ENCODE data around the gene PLEKHD1. TPM values are rescaled to one million over a fixed set of nuclear protein-coding genes. Genes with fewer than 3 reads are reported as not detected.

The PLEKHD1 gene
- total RNA-seq, 2 experiments from 2014 or later, result 0.09 to 0.19 TPM

GRCh38 chr14:69572841-69573135 lies 88.3 kb downstream of the PLEKHD1 start:
- Histone ChIP-seq H3K79me2 (ENCODE audit: insufficient read depth, low read depth, low read length) (no peaks in the 10 kb centered on the region), H3K36me3 (ENCODE audit: insufficient read depth, low read length) (no peaks in the 10 kb centered on the region), H2AFZ (ENCODE audit: low read length) (no peak overlapping the region), H3K4me2 (ENCODE audit: low read length) (no peak overlapping the region), H3K9me2 (ENCODE audit: insufficient read depth, low read length) (no peaks in the 10 kb centered on the region), H4K20me1 (ENCODE audit: insufficient read depth, low read length) (no peaks in the 10 kb centered on the region), H3K9me3 (ENCODE audit: low read length) (no peaks in the 10 kb centered on the region), H3K4me1 (ENCODE audit: insufficient read depth, low read length, poor library complexity, severe bottlenecking) (no peaks in the 10 kb centered on the region), H3K27ac (ENCODE audit: low read depth, low read length, poor library complexity, severe bottlenecking) (no peak overlapping the region), H3K4me3 (ENCODE audit: low read depth, low read length, poor library complexity, severe bottlenecking) (no peak overlapping the region)
- POLR2A ChIA-PET, result no interaction called here
- CTCF ChIA-PET (ENCODE audit: unreplicated experiment), result no interaction called here
- DNase-seq (ENCODE audit: low spot score), result no peak
- TF ChIP-seq EZH2phosphoT487 (IDR thresholded peaks at IDR 0.05; ENCODE audit: borderline replicate concordance, low read depth, low read length) (no peak), CTCF (conservative IDR thresholded peaks at IDR 0.05; ENCODE audit: low read length) (no peak)
- intact Hi-C loops (cut with micrococcal nuclease; ENCODE audit: unreplicated experiment), result no loop called here
- BruUV-seq (replicated peaks), result no TSS peak

- Histone ChIP-seq H3K36me3 (ENCODE audit: insufficient read depth, low read length) (no peaks in the 10 kb centered on the region), H4K20me1 (ENCODE audit: insufficient read depth, low read length) (no peaks in the 10 kb centered on the region), H2AFZ (ENCODE audit: low read length) (no peak overlapping the region), H3K9me3 (ENCODE audit: low read length) (no peaks in the 10 kb centered on the region), H3K27ac (ENCODE audit: low read depth, low read length, poor library complexity, severe bottlenecking) (no peak overlapping the region), H3K4me1 (ENCODE audit: insufficient read depth, low read length, poor library complexity, severe bottlenecking) (no peaks in the 10 kb centered on the region), H3K9me2 (ENCODE audit: insufficient read depth, low read length) (no peaks in the 10 kb centered on the region), H3K79me2 (ENCODE audit: insufficient read depth, low read depth, low read length) (no peaks in the 10 kb centered on the region), H3K4me2 (ENCODE audit: low read length) (no peak overlapping the region), H3K4me3 (ENCODE audit: low read depth, low read length, poor library complexity, severe bottlenecking) (no peak overlapping the region)
- TF ChIP-seq EZH2phosphoT487 (IDR thresholded peaks at IDR 0.05; ENCODE audit: borderline replicate concordance, low read depth, low read length), result no peak
- TF ChIP-seq CTCF (conservative IDR thresholded peaks at IDR 0.05; ENCODE audit: low read length), result no peak
- intact Hi-C loops (cut with micrococcal nuclease; ENCODE audit: unreplicated experiment), result no loop called here
- no TSS peak for BruUV-seq (replicated peaks)
- no peak for DNase-seq (ENCODE audit: low spot score)
- ChIA-PET POLR2A (interaction anchor here (1.0 kb wide), 1 partner anchor 16 kb away, joined by 4 read pairs; no protein-coding TSS in a partner anchor), CTCF (ENCODE audit: unreplicated experiment) (no interaction called here)
These were observed 88.8 kb downstream of the PLEKHD1 start for GRCh38 chr14:69573205-69573830.

GRCh38 chr14:69573831-69574262 lies 89.3 kb downstream of the PLEKHD1 start:
- TF ChIP-seq EZH2phosphoT487 (IDR thresholded peaks at IDR 0.05; ENCODE audit: borderline replicate concordance, low read depth, low read length), result no peak
- no peak for TF ChIP-seq CTCF (conservative IDR thresholded peaks at IDR 0.05; ENCODE audit: low read length)
- H3K4me2 ChIP-seq (ENCODE audit: low read length), result peak overlapping the region; percentile 55; the same call in 1 of the 2 replicates
- H3K27ac ChIP-seq (ENCODE audit: low read depth, low read length, poor library complexity, severe bottlenecking), result no peak overlapping the region
- H3K79me2 ChIP-seq (ENCODE audit: insufficient read depth, low read depth, low read length), result no peaks in the 10 kb centered on the region
- no peak for DNase-seq (ENCODE audit: low spot score)
- ChIA-PET CTCF (ENCODE audit: unreplicated experiment) (no interaction called here), POLR2A (interaction anchor here (1.0 kb wide), 1 partner anchor 16 kb away, joined by 4 read pairs; no protein-coding TSS in a partner anchor)
- no peak overlapping the region for H2AFZ ChIP-seq (ENCODE audit: low read length)
- H3K4me1 ChIP-seq (ENCODE audit: insufficient read depth, low read length, poor library complexity, severe bottlenecking), result no peaks in the 10 kb centered on the region
- H3K9me3 ChIP-seq (ENCODE audit: low read length), result no peaks in the 10 kb centered on the region
- no peaks in the 10 kb centered on the region for H3K9me2 ChIP-seq (ENCODE audit: insufficient read depth, low read length)
- no peak overlapping the region for H3K4me3 ChIP-seq (ENCODE audit: low read depth, low read length, poor library complexity, severe bottlenecking)
- H4K20me1 ChIP-seq (ENCODE audit: insufficient read depth, low read length), result no peaks in the 10 kb centered on the region
- no TSS peak for BruUV-seq (replicated peaks)
- H3K36me3 ChIP-seq (ENCODE audit: insufficient read depth, low read length), result no peaks in the 10 kb centered on the region
- intact Hi-C loops (cut with micrococcal nuclease; ENCODE audit: unreplicated experiment), result loop anchor here (2.0 kb wide), 1 partner anchor 331 kb away; no protein-coding TSS in a partner anchor

Measured in OCI-LY7 (cell line).